PFSK-1 (cell line): Measurements from ENCODE around the gene PHETA2.

ENCODE experiments used
- FOXP2 ChIP-seq: optimal IDR thresholded peaks from 2 replicates; pipeline ENCODE3; 2011; ENCODE audit warnings: borderline replicate concordance, control low read depth, inconsistent platforms; ENCODE audit not compliant: insufficient read depth; ENCODE audit errors: extremely low read length, extremely low read depth
- POLR2AphosphoS5 ChIP-seq: IDR thresholded peaks from 2 replicates; pipeline ENCODE4 v1.6.1; 2012; ENCODE audit warnings: low read depth, mild to moderate bottlenecking, control low read depth, low read length, moderate library complexity
- REST ChIP-seq, 2 experiments: IDR thresholded peaks; 2 replicates each; pipeline versions ENCODE4 v1.6.1 to v1.8.0; 2011 to 2012; ENCODE audit warnings: low read depth in 2 of 2, low read length in 2 of 2, control low read depth in 1 of 2, inconsistent platforms in 1 of 2, mild to moderate bottlenecking in 1 of 2, moderate library complexity in 1 of 2; ENCODE audit not compliant: insufficient read depth in 1 of 2
- SIN3A ChIP-seq: IDR thresholded peaks from 2 replicates; pipeline ENCODE4 v1.6.1; 2012; ENCODE audit warnings: mild to moderate bottlenecking, low read length, moderate library complexity, borderline replicate concordance; ENCODE audit not compliant: insufficient read depth
- TAF1 ChIP-seq: IDR thresholded peaks from 2 replicates; pipeline ENCODE4 v1.6.1; 2012; ENCODE audit warnings: low read length, control low read depth, borderline replicate concordance; ENCODE audit not compliant: insufficient read depth

The PHETA2 gene

GRCh38 chr22:42065438-42066125, 8.5 kb upstream of the PHETA2 start:
- TF ChIP-seq TAF1 (no peak), REST (IDR thresholded peaks at IDR 0.05; ENCODE audit: insufficient read depth in 1 of 2, low read depth in 2 of 2, low read length in 2 of 2) (no peak), POLR2AphosphoS5 (no peak), FOXP2 (no peak), SIN3A (no peak)

- no peak for TF ChIP-seq POLR2AphosphoS5
- TF ChIP-seq SIN3A, result no peak
- TF ChIP-seq REST (IDR thresholded peaks at IDR 0.05; ENCODE audit: insufficient read depth in 1 of 2, low read depth in 2 of 2, low read length in 2 of 2), result no peak
- TF ChIP-seq TAF1, result no peak
- no peak for TF ChIP-seq FOXP2
These were observed 7.8 kb upstream of the PHETA2 start for GRCh38 chr22:42066126-42066761.

- TF ChIP-seq TAF1 (no peak), REST (IDR thresholded peaks at IDR 0.05; ENCODE audit: insufficient read depth in 1 of 2, low read depth in 2 of 2, low read length in 2 of 2) (no peak), FOXP2 (no peak), POLR2AphosphoS5 (no peak), SIN3A (no peak)
These were observed 7.1 kb upstream of the PHETA2 start for GRCh38 chr22:42066937-42067336.

DNA sequence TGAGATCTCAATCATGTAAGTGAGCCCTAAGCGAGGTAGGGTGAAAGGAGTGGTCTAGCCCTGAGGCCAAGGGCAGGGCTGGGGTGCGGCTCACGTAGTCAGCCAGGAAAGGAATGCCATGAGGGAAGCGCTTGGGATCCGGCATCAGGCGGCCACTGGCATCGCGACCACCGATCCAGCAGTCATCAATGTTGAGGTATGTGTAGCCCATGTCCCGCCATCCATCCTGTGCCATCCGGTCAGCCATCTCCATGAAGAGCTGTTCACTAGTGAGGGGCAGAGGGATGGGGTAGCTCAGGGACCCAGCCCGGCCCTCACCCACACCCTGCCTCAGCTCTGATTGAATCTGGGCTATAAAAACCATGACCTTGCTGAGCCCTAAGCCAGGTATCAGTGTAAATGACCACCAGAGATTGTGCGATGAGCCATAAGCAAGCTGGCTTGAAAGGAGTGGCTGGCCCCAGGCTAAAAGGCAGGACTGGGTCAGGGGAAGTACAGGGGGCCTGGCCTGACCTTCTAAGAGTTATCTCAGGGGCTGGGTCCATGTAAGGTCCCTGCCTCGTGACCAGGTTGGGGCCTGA, 6.3 kb upstream of the PHETA2 start:
- TF ChIP-seq TAF1 (no peak), SIN3A (no peak), POLR2AphosphoS5 (no peak)

- TF ChIP-seq REST (IDR thresholded peaks at IDR 0.05; ENCODE audit: insufficient read depth in 1 of 2, low read depth in 2 of 2, low read length in 2 of 2) (no peak), POLR2AphosphoS5 (no peak), SIN3A (no peak), TAF1 (no peak), FOXP2 (no peak)
These were observed 5.8 kb upstream of the PHETA2 start for GRCh38 chr22:42068291-42068690.
